ENCODE results near the gene CPNE6. TPM values are rescaled to one million over a fixed set of nuclear protein-coding genes. Genes with fewer than 3 reads are reported as not detected.

Gene CPNE6
- total RNA-seq, 1 experiment from 2014 or later: not detected

GRCh38 chr14:24056800-24057184, 14.6 kb upstream of the CPNE6 start:
- Histone ChIP-seq H4K20me1 (ENCODE audit: insufficient read depth) (no peaks in the 10 kb centered on the region), H3K4me1 (ENCODE audit: control insufficient read depth in 1 of 2, insufficient read depth in 2 of 2, low read length in 2 of 2) (peaks cover 3 to 19% of the 10 kb centered on the region in 2 experiments; a peak in 3 of 4 replicates), H3K27ac (ENCODE audit: low read depth, low read length) (no peak overlapping the region), H3K79me2 (ENCODE audit: insufficient read depth, low read length) (no peaks in the 10 kb centered on the region), H3K9me2 (ENCODE audit: insufficient read depth) (no peaks in the 10 kb centered on the region), H3K4me2 (ENCODE audit: low read length) (no peak overlapping the region), H3K36me3 (ENCODE audit: control insufficient read depth in 1 of 2, insufficient read depth in 2 of 2, low read length in 2 of 2) (no peaks in the 10 kb centered on the region), H3K9me3 (ENCODE audit: control insufficient read depth in 1 of 2, insufficient read depth in 1 of 2, low read depth in 1 of 2, low read length in 2 of 2) (no peaks in the 10 kb centered on the region), H3K9ac (ENCODE audit: low read length) (no peak overlapping the region), H3K4me3 (replicated peaks in 1 of 2; ENCODE audit: low read depth in 1 of 2, low read length in 2 of 2) (no peak overlapping the region), H2AFZ (ENCODE audit: low read depth, low read length, poor library complexity, severe bottlenecking) (no peak overlapping the region), H3K27me3 (ENCODE audit: insufficient read depth, low read length) (no peaks in the 10 kb centered on the region)
- DNase-seq (ENCODE audit: low read depth, low spot score) (no peak), ATAC-seq (no peak)
- no TSS peak for BruUV-seq (replicated peaks)
- intact Hi-C loops (cut with micrococcal nuclease): loop anchor here (5.0 kb wide), 1 partner anchor 241 kb away; the partner anchor contains the start of genes DHRS1 and NOP9
- POLR2A ChIA-PET: interaction anchor here (1.4 to 4.0 kb wide), 3 partner anchors 35 to 52 kb away, joined by 3 to 38 read pairs (median 9); partner anchors contain the start of gene PCK2
- TF ChIP-seq SRF (IDR thresholded peaks at IDR 0.05; ENCODE audit: low read depth) (no peak), CTCF (IDR thresholded peaks at IDR 0.05 in 2 of 3, conservative IDR thresholded peaks at IDR 0.05 in 1 of 3; ENCODE audit: borderline replicate concordance in 1 of 3, insufficient read depth in 1 of 3, low read depth in 2 of 3, low read length in 2 of 3) (no peak), ZBTB33 (IDR thresholded peaks at IDR 0.05; ENCODE audit: extremely low read depth, insufficient replicate concordance, low read length) (no peak), ELF1 (IDR thresholded peaks at IDR 0.05; ENCODE audit: borderline replicate concordance, low read depth) (no peak), TCF7L2 (IDR thresholded peaks at IDR 0.05; ENCODE audit: borderline replicate concordance, extremely low read depth, insufficient read depth, insufficient read length) (no peak), EGR1 (IDR thresholded peaks at IDR 0.05; ENCODE audit: low read depth) (no peak), REST (IDR thresholded peaks at IDR 0.05; ENCODE audit: low read depth) (no peak), JUND (IDR thresholded peaks at IDR 0.05) (no peak), YY1 (IDR thresholded peaks at IDR 0.05; ENCODE audit: extremely low read depth, insufficient replicate concordance, low read depth, low read length) (no peak), EZH2 (IDR thresholded peaks at IDR 0.05) (no peak), FOSL1 (IDR thresholded peaks at IDR 0.05; ENCODE audit: low read depth) (no peak), POLR2AphosphoS5 (IDR thresholded peaks at IDR 0.05; ENCODE audit: low read depth, low read length) (no peak), CBX3 (IDR thresholded peaks at IDR 0.05; ENCODE audit: low read depth) (no peak), MAX (IDR thresholded peaks at IDR 0.05) (no peak), CEBPB (IDR thresholded peaks at IDR 0.05; ENCODE audit: low read depth) (no peak)
- RAD21 ChIA-PET (ENCODE audit: low non-redundant PET in 1 of 2, low total read pairs in 2 of 2, uncharacterized antibody in 2 of 2, unreplicated experiment in 2 of 2): interaction anchor here (1.5 to 3.0 kb wide), 6 partner anchors 34 to 103 kb away, joined by 3 to 35 read pairs (median 22); partner anchors contain the start of gene PCK2 (in 2 of the 2)
- CTCF ChIA-PET: interaction anchor here (1.3 to 5.7 kb wide), 7 partner anchors 16 to 241 kb away, joined by 3 to 149 read pairs (median 19); partner anchors contain the start of genes IRF9, PCK2, PSME2 and RNF31

Data from HCT116 (cell line).